Globus pallidus (tissue), 1 donor: ENCODE measurements around the gene RARB.

Experiments used
- DNase-seq: peaks from one replicate; pipeline ENCODE4 v3.0.0-alpha.2; 2015; ENCODE audit warnings: low spot score

RARB gene

GRCh38 chr3:25423780-25424588 is 4.1 kb upstream of the RARB start:
- DNase-seq = no peak

GRCh38 chr3:25424614-25425013 is 3.4 kb upstream of the RARB start:
- no peak for DNase-seq

GRCh38 chr3:25426408-25426807 is 1.7 kb upstream of the RARB start:
- no peak for DNase-seq

GRCh38 chr3:25427155-25427554 is 908 bp upstream of the RARB start:
- DNase-seq = no peak

- DNase-seq = no peak
Observed at GRCh38 chr3:25427563-25427941, 511 bp upstream of the RARB start.

GRCh38 chr3:25428789-25429335 is 799 bp downstream of the RARB start:
- no peak for DNase-seq

GRCh38 chr3:25429361-25430286 is 1.6 kb downstream of the RARB start:
- DNase-seq = no peak

- DNase-seq = no peak
Observed at GRCh38 chr3:25430287-25430934, 2.3 kb downstream of the RARB start.

- DNase-seq = no peak
Observed at GRCh38 chr3:25430935-25431770, 3.1 kb downstream of the RARB start.

- no peak for DNase-seq
Observed at GRCh38 chr3:25432176-25432720, 4.2 kb downstream of the RARB start.

- no peak for DNase-seq
Observed at GRCh38 chr3:25433106-25433505, 5.0 kb downstream of the RARB start.

GRCh38 chr3:25433868-25434267 is 5.8 kb downstream of the RARB start:
- no peak for DNase-seq

- DNase-seq = no peak
Observed at GRCh38 chr3:25437953-25438352, 9.9 kb downstream of the RARB start.

GRCh38 chr3:25438791-25439555 is 10.9 kb downstream of the RARB start:
- no peak for DNase-seq

- DNase-seq = no peak
Observed at GRCh38 chr3:25441234-25441856, 13.3 kb downstream of the RARB start.

GRCh38 chr3:25442486-25442885 is 14.4 kb downstream of the RARB start:
- DNase-seq = no peak

GRCh38 chr3:25444273-25444672 is 16.2 kb downstream of the RARB start:
- DNase-seq = no peak

GRCh38 chr3:25445731-25446130 is 17.7 kb downstream of the RARB start:
- no peak for DNase-seq

GRCh38 chr3:25447285-25447684 is 19.2 kb downstream of the RARB start:
- no peak for DNase-seq

- no peak for DNase-seq
Observed at GRCh38 chr3:25447925-25448324, 19.9 kb downstream of the RARB start.
